GM19023 (cell line): Measurements from ENCODE around the gene GAA.
"Not testable (repeated sequence)": the region's sequence is repeated elsewhere in the genome, so short reads cannot be mapped to it uniquely, and the experiment has no call there.

Experiments
- ATAC-seq: cut with Tn5 transposase; IDR thresholded peaks from one replicate; pipeline ENCODE4 v1.9.1; 2021; ENCODE audit warnings: mild to moderate bottlenecking, moderate library complexity; ENCODE audit not compliant: unreplicated experiment

Gene GAA

GRCh38 chr17:80141463-80142165 lies 40.2 kb downstream of the GAA start:
- ATAC-seq = no peak

- no peak for ATAC-seq
Measured at GRCh38 chr17:80142929-80143328, 41.5 kb downstream of the GAA start.

- no peak for ATAC-seq
Measured at GRCh38 chr17:80145076-80146075, 44.0 kb downstream of the GAA start.

GRCh38 chr17:80146121-80147034 lies 45.0 kb downstream of the GAA start:
- ATAC-seq = peak; percentile 8

- ATAC-seq = peak; percentile 80
Measured at GRCh38 chr17:80147035-80147822, 45.8 kb downstream of the GAA start, which contains the start of gene EIF4A3. Gene EIF4A3, minus strand, starts transcription at chr17:80147128. Its CDS starts 167 bp downstream, at chr17:80146961.

GRCh38 chr17:80151333-80151732 lies 50.0 kb downstream of the GAA start:
- no peak for ATAC-seq

GRCh38 chr17:80152081-80152702 lies 50.8 kb downstream of the GAA start:
- ATAC-seq = no peak

GRCh38 chr17:80153004-80153403 lies 51.6 kb downstream of the GAA start:
- peak; percentile 62 for ATAC-seq

GRCh38 chr17:80154166-80154565 lies 52.8 kb downstream of the GAA start:
- no peak for ATAC-seq

GRCh38 chr17:80155600-80155999 lies 54.2 kb downstream of the GAA start:
- not testable (repeated sequence) for ATAC-seq

- ATAC-seq = no peak
Measured at GRCh38 chr17:80158846-80159245, 57.5 kb downstream of the GAA start.

GRCh38 chr17:80160536-80160935 lies 59.2 kb downstream of the GAA start:
- ATAC-seq = no peak

- no peak for ATAC-seq
Measured at GRCh38 chr17:80163336-80163735, 62.0 kb downstream of the GAA start.

GRCh38 chr17:80164185-80164584 lies 62.8 kb downstream of the GAA start:
- ATAC-seq = no peak

GRCh38 chr17:80166446-80166845 lies 65.1 kb downstream of the GAA start:
- ATAC-seq = no peak

GRCh38 chr17:80168371-80168770 lies 67.0 kb downstream of the GAA start:
- ATAC-seq = no peak

GRCh38 chr17:80169107-80169506 lies 67.7 kb downstream of the GAA start:
- no peak for ATAC-seq
